Measurements from ENCODE around the gene FAR2. TPM values are rescaled to one million over a fixed set of nuclear protein-coding genes. Genes with fewer than 3 reads are reported as not detected.

The FAR2 gene
- total RNA-seq, 2 experiments from 2014 or later: 0.53 to 1.6 TPM

DNA sequence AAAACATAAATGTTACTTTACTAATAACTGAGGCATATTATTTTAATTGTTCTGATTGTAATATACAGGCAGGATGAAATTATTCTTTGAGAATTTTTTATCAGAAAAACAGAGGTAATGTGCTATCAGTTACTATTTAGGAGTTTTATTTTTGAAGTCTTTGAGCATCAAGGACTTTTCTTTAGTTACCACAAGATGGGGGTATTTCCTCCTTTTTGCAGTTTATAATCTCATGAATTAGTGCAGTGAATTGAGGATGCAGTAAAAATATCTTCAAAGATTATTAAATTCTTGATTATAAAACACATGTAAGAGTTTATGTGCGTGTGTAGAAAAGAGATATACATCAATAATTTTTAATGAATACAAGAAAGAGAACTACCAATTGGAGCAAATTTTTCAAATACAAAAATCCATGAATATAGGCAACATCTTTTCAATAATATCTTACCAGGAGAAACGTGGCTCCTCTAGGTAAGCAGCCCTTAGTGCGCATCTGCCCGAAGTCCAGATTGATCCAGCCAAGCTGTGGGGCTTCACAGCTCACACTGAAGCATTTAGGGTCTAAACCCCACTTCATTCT is 160.3 kb downstream of the FAR2 start:
- ATAC-seq (ENCODE audit: poor library complexity): no peak
- ChIA-PET CTCF (no interaction called here), POLR2A (interaction anchor here (1.2 kb wide), 1 partner anchor 8 kb away, joined by 3 read pairs; no protein-coding TSS in a partner anchor)
- H3K4me1 ChIP-seq (ENCODE audit: insufficient read depth, low read length): no peaks in the 10 kb centered on the region
- H3K27me3 ChIP-seq (ENCODE audit: control insufficient read depth in 1 of 2, insufficient read depth in 2 of 2, low read length in 2 of 2): no peaks in the 10 kb centered on the region
- H3K36me3 ChIP-seq (ENCODE audit: insufficient read depth, low read length): peaks cover 3% of the 10 kb centered on the region
- H3K9me3 ChIP-seq (ENCODE audit: control insufficient read depth in 1 of 2, insufficient read depth in 1 of 2, low read length in 2 of 2): no peaks in the 10 kb centered on the region
- no peaks in the 10 kb centered on the region for H3K36me3 Mint-ChIP-seq (ENCODE audit: low read depth)
- no peaks in the 10 kb centered on the region for H3K4me1 Mint-ChIP-seq (ENCODE audit: low read depth)
- TF ChIP-seq, protein P1, sequence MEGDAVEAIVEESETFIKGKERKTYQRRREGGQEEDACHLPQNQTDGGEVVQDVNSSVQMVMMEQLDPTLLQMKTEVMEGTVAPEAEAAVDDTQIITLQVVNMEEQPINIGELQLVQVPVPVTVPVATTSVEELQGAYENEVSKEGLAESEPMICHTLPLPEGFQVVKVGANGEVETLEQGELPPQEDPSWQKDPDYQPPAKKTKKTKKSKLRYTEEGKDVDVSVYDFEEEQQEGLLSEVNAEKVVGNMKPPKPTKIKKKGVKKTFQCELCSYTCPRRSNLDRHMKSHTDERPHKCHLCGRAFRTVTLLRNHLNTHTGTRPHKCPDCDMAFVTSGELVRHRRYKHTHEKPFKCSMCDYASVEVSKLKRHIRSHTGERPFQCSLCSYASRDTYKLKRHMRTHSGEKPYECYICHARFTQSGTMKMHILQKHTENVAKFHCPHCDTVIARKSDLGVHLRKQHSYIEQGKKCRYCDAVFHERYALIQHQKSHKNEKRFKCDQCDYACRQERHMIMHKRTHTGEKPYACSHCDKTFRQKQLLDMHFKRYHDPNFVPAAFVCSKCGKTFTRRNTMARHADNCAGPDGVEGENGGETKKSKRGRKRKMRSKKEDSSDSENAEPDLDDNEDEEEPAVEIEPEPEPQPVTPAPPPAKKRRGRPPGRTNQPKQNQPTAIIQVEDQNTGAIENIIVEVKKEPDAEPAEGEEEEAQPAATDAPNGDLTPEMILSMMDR (IDR thresholded peaks at IDR 0.05): peak; percentile 54
- no peak overlapping the region for H3K4me3 Mint-ChIP-seq
- H3K27ac ChIP-seq (ENCODE audit: low read depth in 1 of 2, low read length in 2 of 2): no peak overlapping the region
- DNase-seq: peak in 3 of 14 experiments; percentile 7 to 14 (median 11)
- no peaks in the 10 kb centered on the region for H3K9me3 Mint-ChIP-seq
- H3K27ac Mint-ChIP-seq: no peak overlapping the region
- H3K27me3 Mint-ChIP-seq: no peaks in the 10 kb centered on the region
- intact Hi-C loops (cut with DNase I, micrococcal nuclease): loop anchor here in 1 of 2 experiments (1.0 to 2.0 kb wide), 2 partner anchors 119 to 1498 kb away; no protein-coding TSS in a partner anchor
- H3K4me3 ChIP-seq (ENCODE audit: low read length): no peak overlapping the region

- no peaks in the 10 kb centered on the region for H3K9me3 Mint-ChIP-seq
- H3K4me1 Mint-ChIP-seq (ENCODE audit: low read depth): no peaks in the 10 kb centered on the region
- Histone ChIP-seq H3K27ac (ENCODE audit: low read depth in 1 of 2, low read length in 2 of 2) (no peak overlapping the region), H3K9me3 (ENCODE audit: control insufficient read depth in 1 of 2, insufficient read depth in 1 of 2, low read length in 2 of 2) (no peaks in the 10 kb centered on the region), H3K27me3 (ENCODE audit: control insufficient read depth in 1 of 2, insufficient read depth in 2 of 2, low read length in 2 of 2) (no peaks in the 10 kb centered on the region), H3K4me1 (ENCODE audit: insufficient read depth, low read length) (no peaks in the 10 kb centered on the region), H3K36me3 (ENCODE audit: insufficient read depth, low read length) (peaks cover 3% of the 10 kb centered on the region), H3K4me3 (ENCODE audit: low read length) (no peak overlapping the region)
- H3K4me3 Mint-ChIP-seq: no peak overlapping the region
- TF ChIP-seq, protein P1 (IDR thresholded peaks at IDR 0.05): no peak
- intact Hi-C loops (cut with DNase I, micrococcal nuclease): loop anchor here (5.0 to 10.0 kb wide), 3 partner anchors 116 to 1576 kb away; no protein-coding TSS in a partner anchor
- no peaks in the 10 kb centered on the region for H3K36me3 Mint-ChIP-seq (ENCODE audit: low read depth)
- ATAC-seq (ENCODE audit: poor library complexity) (no peak), DNase-seq (no peak)
- ChIA-PET CTCF (interaction anchor here (1.1 kb wide), 1 partner anchor 237 kb away, joined by 5 read pairs; no protein-coding TSS in a partner anchor), POLR2A (no interaction called here)
- H3K27me3 Mint-ChIP-seq: no peaks in the 10 kb centered on the region
- H3K27ac Mint-ChIP-seq: no peak overlapping the region
These were observed 161.8 kb downstream of the FAR2 start for GRCh38 chr12:29310899-29311298.

DNA sequence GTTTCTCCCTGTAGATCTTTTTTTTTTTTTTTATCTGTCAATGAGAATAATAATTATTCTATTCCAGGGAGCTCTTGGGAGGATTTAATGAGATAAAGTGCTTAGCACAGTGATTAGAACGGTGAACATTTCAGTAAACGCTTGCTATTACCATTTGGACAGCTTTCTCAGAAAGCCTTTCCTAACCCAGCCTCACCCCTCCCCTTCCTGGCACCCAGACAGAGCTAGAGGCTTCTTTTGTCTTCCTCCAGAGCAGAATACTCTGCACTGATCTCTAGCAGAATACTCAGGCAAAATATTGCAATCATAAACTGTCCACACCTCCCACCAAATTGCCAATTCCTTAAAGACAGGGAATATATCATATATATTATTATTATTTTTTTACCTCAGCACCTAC is 165.3 kb downstream of the FAR2 start:
- Mint-ChIP-seq H3K4me3 (no peak overlapping the region), H3K4me1 (ENCODE audit: low read depth) (peaks cover 10% of the 10 kb centered on the region), H3K27me3 (no peaks in the 10 kb centered on the region), H3K36me3 (ENCODE audit: low read depth) (no peaks in the 10 kb centered on the region), H3K27ac (no peak overlapping the region), H3K9me3 (no peaks in the 10 kb centered on the region)
- H3K27ac ChIP-seq (ENCODE audit: low read depth in 1 of 2, low read length in 2 of 2): no peak overlapping the region
- ATAC-seq (ENCODE audit: poor library complexity) (no peak), DNase-seq (no peak)
- CTCF ChIA-PET: interaction anchor here (0.6 kb wide), 1 partner anchor 1471 kb away, joined by 3 read pairs; no protein-coding TSS in a partner anchor
- peaks cover 3% of the 10 kb centered on the region for H3K36me3 ChIP-seq (ENCODE audit: insufficient read depth, low read length)
- TF ChIP-seq, protein P1 (IDR thresholded peaks at IDR 0.05): no peak
- no peaks in the 10 kb centered on the region for H3K9me3 ChIP-seq (ENCODE audit: control insufficient read depth in 1 of 2, insufficient read depth in 1 of 2, low read length in 2 of 2)
- H3K27me3 ChIP-seq (ENCODE audit: control insufficient read depth in 1 of 2, insufficient read depth in 2 of 2, low read length in 2 of 2): no peaks in the 10 kb centered on the region
- peaks cover 4% of the 10 kb centered on the region for H3K4me1 ChIP-seq (ENCODE audit: insufficient read depth, low read length)
- H3K4me3 ChIP-seq (ENCODE audit: low read length): no peak overlapping the region
- POLR2A ChIA-PET: no interaction called here
- intact Hi-C loops (cut with DNase I, micrococcal nuclease): loop anchor here (2.0 to 10.0 kb wide), 4 partner anchors 113 to 1580 kb away; no protein-coding TSS in a partner anchor

All from CD4-positive, alpha-beta T cell (primary cell).